RPMI7951 (cell line): ENCODE data around the gene OR2T1. TPM values are rescaled to one million over a fixed set of nuclear protein-coding genes. Genes with fewer than 3 reads are reported as not detected.
"Not testable (repeated sequence)": the region's sequence is repeated elsewhere in the genome, so short reads cannot be mapped to it uniquely, and the experiment has no call there.

Source experiments
- DNase-seq: peaks from one replicate; pipeline ENCODE4 v3.0.0-alpha.2; 2012; ENCODE audit warnings: low read depth
- total RNA-seq: library from RNA; depleted of rRNA; stranded (reverse); fragments of >200 nt; shearing (Covaris generic); gene quantifications from 2 replicates; pipeline ENCODE4 v1.2.3, GENCODE V29; 2014; rRNA removed

The OR2T1 gene
- total RNA-seq, 1 experiment from 2014 or later: not detected

GRCh38 chr1:248436303-248436702 lies 33.5 kb downstream of the OR2T1 start:
- DNase-seq: not testable (repeated sequence)

- DNase-seq: not testable (repeated sequence)
Observed at GRCh38 chr1:248438668-248439067, 35.8 kb downstream of the OR2T1 start.

- not testable (repeated sequence) for DNase-seq
Observed at GRCh38 chr1:248439283-248439682, 36.4 kb downstream of the OR2T1 start.

DNA sequence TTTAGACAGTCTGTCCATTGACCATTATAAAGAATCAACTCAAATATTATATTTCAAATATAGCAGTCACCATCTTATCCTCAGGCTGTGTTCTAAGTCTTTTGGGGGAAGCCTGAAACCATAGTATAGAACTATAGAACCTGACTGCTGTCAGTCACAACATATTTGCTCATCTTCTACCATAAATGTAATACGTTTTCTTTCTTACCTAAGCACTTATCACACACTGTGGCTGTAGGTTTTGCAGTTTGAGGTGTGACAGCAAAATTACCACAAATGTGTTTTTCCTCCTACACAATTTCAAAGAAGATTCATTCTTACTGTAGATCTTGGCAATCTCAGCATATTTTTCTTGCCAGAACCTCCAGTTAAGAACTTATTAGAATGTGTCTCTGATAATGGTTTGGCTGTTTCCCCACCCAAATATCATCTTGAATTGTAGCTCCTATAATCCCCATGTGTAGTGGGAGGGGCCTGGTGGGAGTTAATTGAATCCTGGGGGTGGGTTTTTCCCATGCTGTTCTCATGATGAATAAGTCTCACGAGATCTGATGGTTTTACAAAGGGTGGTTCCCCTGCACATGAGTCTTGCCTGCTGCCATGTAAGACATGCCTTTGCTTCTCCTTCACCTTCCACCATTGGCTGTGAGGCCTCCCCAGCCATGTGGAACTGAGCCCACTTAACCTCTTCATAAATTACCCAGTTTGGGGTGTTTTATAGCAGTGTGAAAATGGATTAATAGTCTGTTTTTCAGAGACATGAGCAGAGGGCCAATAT lies 39.8 kb downstream of the OR2T1 start:
- DNase-seq: not testable (repeated sequence)

DNA sequence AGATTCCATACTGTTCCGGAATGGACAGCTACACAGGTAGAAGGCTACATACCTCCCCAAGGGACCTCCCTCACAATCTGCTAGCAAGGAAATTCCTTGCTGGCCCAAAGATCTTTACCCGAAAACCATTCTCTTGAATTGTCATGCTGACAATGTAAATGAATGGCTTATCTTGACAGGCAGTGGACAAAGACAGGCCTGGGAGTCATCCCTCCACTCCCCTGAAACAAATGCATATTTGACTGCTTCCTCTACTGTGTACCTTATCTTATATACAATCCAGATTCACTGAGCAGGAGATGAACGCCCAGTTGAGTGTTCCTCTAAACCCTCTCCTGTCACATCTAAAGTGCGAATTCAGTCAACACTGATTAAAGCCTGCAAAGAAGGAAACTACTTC lies 41.8 kb downstream of the OR2T1 start:
- not testable (repeated sequence) for DNase-seq

GRCh38 chr1:248445399-248445798 lies 42.6 kb downstream of the OR2T1 start, which contains the start of gene OR2T2:
Gene OR2T2 (plus strand): TSS chr1:248445637. CDS start chr1:248452798, 7,161 bp downstream.
- DNase-seq: not testable (repeated sequence)

GRCh38 chr1:248448409-248449074 lies 45.7 kb downstream of the OR2T1 start:
- not testable (repeated sequence) for DNase-seq

DNA sequence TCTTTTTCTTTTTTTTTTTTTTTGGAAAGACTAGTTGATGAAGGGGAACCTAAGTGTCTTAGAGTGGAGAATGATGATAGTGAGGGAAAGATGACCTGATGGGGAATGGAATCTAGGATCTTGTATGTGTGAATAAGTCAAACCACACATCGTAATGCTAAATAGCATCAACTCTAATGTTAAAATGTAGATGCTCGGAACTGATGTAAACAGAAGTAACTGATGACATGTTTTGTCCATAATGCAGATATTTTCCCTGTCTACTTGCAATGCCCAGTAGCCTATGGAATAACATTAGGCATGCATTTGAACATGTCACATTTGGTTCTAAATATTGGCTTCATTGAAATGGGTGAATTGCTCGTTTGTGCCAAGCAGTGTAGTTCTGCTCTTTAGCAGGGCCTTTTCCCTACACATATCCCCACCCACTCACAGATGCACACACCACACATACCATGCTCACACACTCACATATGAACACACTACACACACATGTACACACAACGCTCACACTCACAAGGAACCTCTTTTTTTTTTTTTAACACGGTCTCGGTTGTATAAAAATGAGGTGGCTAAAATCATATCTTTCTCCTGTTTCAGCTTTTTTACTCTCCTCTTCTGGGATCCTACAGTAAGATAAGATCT lies 47.1 kb downstream of the OR2T1 start:
- DNase-seq: not testable (repeated sequence)

DNA sequence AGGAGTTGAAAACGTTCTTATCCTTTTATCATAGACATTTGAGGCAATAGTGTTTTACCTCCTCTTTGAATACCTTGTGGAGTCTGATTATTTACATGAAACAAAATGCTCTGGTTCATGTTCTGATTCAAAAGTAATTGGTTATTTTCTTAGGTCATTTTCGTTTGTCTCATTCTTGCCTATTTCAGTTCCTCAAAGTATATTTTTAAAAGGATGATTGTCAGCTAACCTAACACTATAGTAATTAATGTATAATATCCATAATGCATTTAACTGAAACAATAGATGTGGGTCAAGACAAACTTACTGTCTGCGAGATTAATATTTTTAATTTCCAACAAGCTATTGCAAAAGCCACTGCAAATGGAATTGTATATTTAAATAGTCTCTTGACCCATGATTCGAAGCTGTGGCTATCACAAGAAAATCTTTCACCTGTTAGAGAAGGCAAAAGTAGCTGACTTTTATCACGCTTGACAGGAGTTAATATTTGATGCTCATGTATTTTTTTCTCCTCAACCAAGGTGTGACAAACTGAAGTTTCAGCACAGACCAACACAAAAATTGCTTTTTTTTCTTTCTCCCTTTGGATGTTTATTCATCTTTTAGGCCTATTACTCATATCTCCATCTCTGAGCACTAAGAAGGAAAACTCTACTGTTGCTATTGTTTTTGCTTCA lies 47.8 kb downstream of the OR2T1 start:
- DNase-seq: not testable (repeated sequence)

- not testable (repeated sequence) for DNase-seq
Observed at GRCh38 chr1:248453619-248454018, 50.8 kb downstream of the OR2T1 start.

- not testable (repeated sequence) for DNase-seq
Observed at GRCh38 chr1:248455045-248455444, 52.2 kb downstream of the OR2T1 start.

DNA sequence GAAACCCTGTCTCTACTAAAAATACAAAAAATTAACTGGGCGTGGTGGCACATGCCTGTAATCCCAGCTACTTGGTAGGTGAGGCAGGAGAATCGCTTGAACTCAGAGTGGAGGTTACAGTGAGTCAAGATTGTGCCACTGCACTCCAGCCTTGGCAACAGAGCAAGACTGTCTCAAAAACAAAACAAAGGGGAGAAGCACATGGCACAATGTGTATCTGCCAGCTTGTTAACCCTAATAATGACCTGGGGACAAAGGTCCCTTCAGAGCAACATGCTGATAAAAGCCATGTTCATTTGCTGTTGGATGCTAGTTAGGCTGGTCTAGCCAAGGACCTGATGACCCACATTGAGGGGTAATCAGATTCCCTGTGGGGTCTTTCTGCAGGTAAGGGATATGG lies 53.8 kb downstream of the OR2T1 start:
- not testable (repeated sequence) for DNase-seq

Other genes starting within 250 kb of the OR2T1 start
- gene OR2M2, start 228.2 kb upstream of the OR2T1 start, total RNA-seq: not detected in 2 replicates
- gene OR2M3, start 205.8 kb upstream of the OR2T1 start, total RNA-seq: not detected in 2 replicates
- gene OR2M4, start 171.6 kb upstream of the OR2T1 start, total RNA-seq: 0.20 TPM in 1 of 2 replicates, not detected in the other
- gene OR2T33, start 125.1 kb upstream of the OR2T1 start, total RNA-seq: not detected in 2 replicates
- not detected in 2 replicates for gene OR2T12, start 99.6 kb upstream of the OR2T1 start, total RNA-seq
- not detected in 2 replicates for gene OR2M7, start 78.5 kb upstream of the OR2T1 start, total RNA-seq
- gene OR14C36, start 54.3 kb upstream of the OR2T1 start, total RNA-seq: not detected in 2 replicates
- not detected in 2 replicates for gene OR2T4, start 41.4 kb upstream of the OR2T1 start, total RNA-seq
- gene OR2T6, start 27.3 kb upstream of the OR2T1 start, total RNA-seq: not detected in 2 replicates
- not detected in 2 replicates for gene OR2T2, start 42.6 kb downstream of the OR2T1 start, total RNA-seq
- not detected in 2 replicates for gene OR2T3, start 70.3 kb downstream of the OR2T1 start, total RNA-seq
- not detected in 2 replicates for gene OR2T5, start 85.5 kb downstream of the OR2T1 start, total RNA-seq
- gene OR2G6, start 105.0 kb downstream of the OR2T1 start, total RNA-seq: not detected in 2 replicates
- gene OR2T29, start 159.7 kb downstream of the OR2T1 start, total RNA-seq: not detected in 2 replicates
- gene OR2T34, start 171.7 kb downstream of the OR2T1 start, total RNA-seq: not detected in 2 replicates
- gene OR2T10, start 194.7 kb downstream of the OR2T1 start, total RNA-seq: not detected in 2 replicates
- not detected in 2 replicates for gene OR2T11, start 232.0 kb downstream of the OR2T1 start, total RNA-seq
- not detected in 2 replicates for gene OR2T35, start 242.2 kb downstream of the OR2T1 start, total RNA-seq